ENCODE measurements around the gene KDSR. TPM values are rescaled to one million over a fixed set of nuclear protein-coding genes. Genes with fewer than 3 reads are reported as not detected.

The KDSR gene
- total RNA-seq, 4 donors from 2014 or later: 44.1 to 62.4 (median 54.8) TPM

GRCh38 chr18:63395503-63395902, 28.5 kb upstream of the KDSR start:
- no peak overlapping the region for H3K4me3 ChIP-seq
- no peaks in the 10 kb centered on the region for H3K4me1 ChIP-seq
- H3K36me3 ChIP-seq: peaks cover 0 to 90% (median 7%) of the 10 kb centered on the region in 3 donors

GRCh38 chr18:63394954-63395353, 27.9 kb upstream of the KDSR start:
- H3K36me3 ChIP-seq: peaks cover 0 to 90% (median 10%) of the 10 kb centered on the region in 3 donors
- 93 to 96% methylated on average over 3 of the region's 3 CpGs for WGBS, 2 donors
- no peaks in the 10 kb centered on the region for H3K4me1 ChIP-seq
- H3K4me3 ChIP-seq: no peak overlapping the region
- H3K27ac ChIP-seq: no peak overlapping the region
- DNase-seq (ENCODE audit: low spot score in 2 of 2): no peak
- H3K27me3 ChIP-seq: no peaks in the 10 kb centered on the region
- no peaks in the 10 kb centered on the region for H3K9me3 ChIP-seq
- TF ChIP-seq, protein P1, sequence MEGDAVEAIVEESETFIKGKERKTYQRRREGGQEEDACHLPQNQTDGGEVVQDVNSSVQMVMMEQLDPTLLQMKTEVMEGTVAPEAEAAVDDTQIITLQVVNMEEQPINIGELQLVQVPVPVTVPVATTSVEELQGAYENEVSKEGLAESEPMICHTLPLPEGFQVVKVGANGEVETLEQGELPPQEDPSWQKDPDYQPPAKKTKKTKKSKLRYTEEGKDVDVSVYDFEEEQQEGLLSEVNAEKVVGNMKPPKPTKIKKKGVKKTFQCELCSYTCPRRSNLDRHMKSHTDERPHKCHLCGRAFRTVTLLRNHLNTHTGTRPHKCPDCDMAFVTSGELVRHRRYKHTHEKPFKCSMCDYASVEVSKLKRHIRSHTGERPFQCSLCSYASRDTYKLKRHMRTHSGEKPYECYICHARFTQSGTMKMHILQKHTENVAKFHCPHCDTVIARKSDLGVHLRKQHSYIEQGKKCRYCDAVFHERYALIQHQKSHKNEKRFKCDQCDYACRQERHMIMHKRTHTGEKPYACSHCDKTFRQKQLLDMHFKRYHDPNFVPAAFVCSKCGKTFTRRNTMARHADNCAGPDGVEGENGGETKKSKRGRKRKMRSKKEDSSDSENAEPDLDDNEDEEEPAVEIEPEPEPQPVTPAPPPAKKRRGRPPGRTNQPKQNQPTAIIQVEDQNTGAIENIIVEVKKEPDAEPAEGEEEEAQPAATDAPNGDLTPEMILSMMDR (IDR thresholded peaks at IDR 0.05): no peak
- TF ChIP-seq POLR2A (IDR thresholded peaks at IDR 0.05) (no peak), EP300 (IDR thresholded peaks at IDR 0.05) (no peak)

More at GRCh38 chr18:63395503-63395902, 28.5 kb upstream of the KDSR start:
- no peaks in the 10 kb centered on the region for H3K9me3 ChIP-seq
- WGBS, 2 donors: 89 to 98% methylated on average over 1 of the region's 1 CpG
- no peak overlapping the region for H3K27ac ChIP-seq
- no peaks in the 10 kb centered on the region for H3K27me3 ChIP-seq
- TF ChIP-seq, protein P1 (IDR thresholded peaks at IDR 0.05): no peak
- TF ChIP-seq EP300 (IDR thresholded peaks at IDR 0.05) (no peak), POLR2A (IDR thresholded peaks at IDR 0.05) (no peak)
- no peak for DNase-seq (ENCODE audit: low spot score in 2 of 2)

- WGBS, 2 donors: 63 to 64% methylated on average over 4 of the region's 4 CpGs
- Histone ChIP-seq H3K4me3 (no peak overlapping the region), H3K27me3 (no peaks in the 10 kb centered on the region), H3K27ac (no peak overlapping the region), H3K36me3 (peaks cover 0 to 58% (median 3%) of the 10 kb centered on the region in 3 donors), H3K4me1 (no peaks in the 10 kb centered on the region), H3K9me3 (peaks cover 0 to 3% (median 0%) of the 10 kb centered on the region in 4 donors)
- no peak for DNase-seq (ENCODE audit: low spot score in 2 of 2)
- no peak for TF ChIP-seq EP300 (IDR thresholded peaks at IDR 0.05)
- no peak for TF ChIP-seq POLR2A (IDR thresholded peaks at IDR 0.05)
- TF ChIP-seq, protein P1 (IDR thresholded peaks at IDR 0.05): no peak
Observed at GRCh38 chr18:63387861-63388260, 20.9 kb upstream of the KDSR start.

GRCh38 chr18:63382843-63383242, 15.8 kb upstream of the KDSR start:
- no peak for DNase-seq (ENCODE audit: low spot score in 2 of 2)
- TF ChIP-seq POLR2A (IDR thresholded peaks at IDR 0.05) (no peak), EP300 (IDR thresholded peaks at IDR 0.05) (no peak)
- TF ChIP-seq, protein P1 (IDR thresholded peaks at IDR 0.05): no peak
- WGBS, 2 donors: 92 to 94% methylated on average over 3 of the region's 3 CpGs
- Histone ChIP-seq H3K27me3 (no peaks in the 10 kb centered on the region), H3K9me3 (peaks cover 0 to 4% (median 0%) of the 10 kb centered on the region in 4 donors), H3K27ac (no peak overlapping the region), H3K4me3 (no peak overlapping the region), H3K36me3 (peaks cover 0 to 21% (median 0%) of the 10 kb centered on the region in 3 donors), H3K4me1 (no peaks in the 10 kb centered on the region)

- DNase-seq (ENCODE audit: low spot score in 2 of 2): no peak
- no peak for TF ChIP-seq POLR2A (IDR thresholded peaks at IDR 0.05)
- Histone ChIP-seq H3K9me3 (peaks cover 0 to 16% (median 0%) of the 10 kb centered on the region in 4 donors), H3K27ac (no peak overlapping the region), H3K4me1 (no peaks in the 10 kb centered on the region), H3K27me3 (no peaks in the 10 kb centered on the region), H3K4me3 (no peak overlapping the region), H3K36me3 (peaks cover 0 to 11% (median 0%) of the 10 kb centered on the region in 3 donors)
- WGBS, 2 donors: 61 to 67% methylated on average over 2 of the region's 2 CpGs
Observed at GRCh38 chr18:63379639-63379962, 12.6 kb upstream of the KDSR start.

Data from tibial nerve (tissue), 4 donors.